Ascending aorta (tissue), 2 donors: ENCODE data around the gene MMP25. TPM values are rescaled to one million over a fixed set of nuclear protein-coding genes. Genes with fewer than 3 reads are reported as not detected.
A peak's percentile ranks its signal among the peaks of the same experiment; 100 is the strongest.

Experiments used
- DNase-seq, 2 donors: peaks; one replicate each; pipeline ENCODE4 v3.0.0-alpha.2; 2019; ENCODE audit warnings: low spot score in 2 of 2
- H3K27ac ChIP-seq, 2 donors: fragments of 200-600 bp; sonication (generic); one replicate each; pipeline ENCODE4 v1.5.1; 2016 to 2017; ENCODE audit warnings: mild to moderate bottlenecking in 1 of 2
- H3K27me3 ChIP-seq: fragments of 200-600 bp; sonication (generic); one replicate; pipeline ENCODE4 v1.5.1; 2017
- H3K36me3 ChIP-seq, 2 donors: fragments of 200-600 bp; sonication (generic); one replicate each; pipeline ENCODE4 v1.5.1; 2016
- H3K4me1 ChIP-seq, 2 donors: fragments of 200-600 bp; sonication (generic); one replicate each; pipeline ENCODE4 v1.5.1; 2016 to 2017; ENCODE audit warnings: mild to moderate bottlenecking in 1 of 2
- H3K4me3 ChIP-seq, 2 donors: fragments of 200-600 bp; sonication (generic); one replicate each; pipeline ENCODE4 v1.5.1; 2016 to 2017; ENCODE audit warnings: mild to moderate bottlenecking in 1 of 2
- H3K9me3 ChIP-seq, 2 donors: fragments of 200-600 bp; sonication (generic); one replicate each; pipeline ENCODE4 v1.5.1; 2016
- CTCF ChIP-seq, 3 experiments: fragments of 200-600 bp in 2 of 3; fragments of 450-650 bp in 1 of 3; sonication (generic) in 2 of 3; IDR thresholded peaks; one replicate each; pipeline ENCODE4 v1.5.1; 2016 to 2019; ENCODE audit warnings: antibody characterized with exemption in 3 of 3, mild to moderate bottlenecking in 1 of 3, moderate library complexity in 1 of 3
- intact Hi-C: fragments of 100-400 bp; cut with DNase I; formaldehyde crosslinking; loops from one replicate; pipeline ENCODE4 v1.15.1; 2023
- total RNA-seq: library from RNA; depleted of rRNA; stranded (reverse); fragments of >200 nt; gene quantifications from one replicate; pipeline ENCODE4 v1.1.0, GENCODE V29; 2016

Gene MMP25
- total RNA-seq: 0.21 TPM

- no peaks in the 10 kb centered on the region for H3K36me3 ChIP-seq
- no peak for DNase-seq
- peaks cover 38% of the 10 kb centered on the region for H3K27me3 ChIP-seq
- intact Hi-C loops: no loop called here
- peak within 1 kb of the TSS; percentile 47 to 68 for H3K4me3 ChIP-seq
- TF ChIP-seq CTCF (IDR thresholded peaks at IDR 0.05): no peak
- H3K9me3 ChIP-seq: no peaks in the 10 kb centered on the region
- H3K27ac ChIP-seq: no peak within 1 kb of the TSS
- peaks cover 16 to 17% of the 10 kb centered on the region in 2 donors for H3K4me1 ChIP-seq
These were observed at the start of gene MMP25 for GRCh38 chr16:3045758-3046640. Gene MMP25, plus strand, starts transcription at chr16:3046561. Its CDS starts 357 bp downstream, at chr16:3046918.

GRCh38 chr16:2999929-3000328, 46.4 kb upstream of the MMP25 start:
- no peak for DNase-seq
- intact Hi-C loops: no loop called here
- H3K4me1 ChIP-seq: peaks cover 0 to 3% of the 10 kb centered on the region in 2 donors
- H3K27me3 ChIP-seq: peaks cover 1% of the 10 kb centered on the region
- no peak overlapping the region for H3K27ac ChIP-seq
- no peaks in the 10 kb centered on the region for H3K36me3 ChIP-seq
- H3K4me3 ChIP-seq: no peak overlapping the region
- no peaks in the 10 kb centered on the region for H3K9me3 ChIP-seq
- no peak for TF ChIP-seq CTCF (IDR thresholded peaks at IDR 0.05)

GRCh38 chr16:3000540-3000939, 45.8 kb upstream of the MMP25 start:
- no peaks in the 10 kb centered on the region for H3K9me3 ChIP-seq
- peaks cover 5% of the 10 kb centered on the region for H3K27me3 ChIP-seq
- intact Hi-C loops: no loop called here
- H3K36me3 ChIP-seq: no peaks in the 10 kb centered on the region
- no peak for TF ChIP-seq CTCF (IDR thresholded peaks at IDR 0.05)
- H3K27ac ChIP-seq: no peak overlapping the region
- H3K4me1 ChIP-seq: peaks cover 0 to 4% of the 10 kb centered on the region in 2 donors
- H3K4me3 ChIP-seq: no peak overlapping the region
- DNase-seq: no peak

GRCh38 chr16:3001316-3001715, 45.0 kb upstream of the MMP25 start:
- TF ChIP-seq CTCF (IDR thresholded peaks at IDR 0.05): no peak
- Histone ChIP-seq H3K27ac (no peak overlapping the region), H3K9me3 (no peaks in the 10 kb centered on the region), H3K4me3 (no peak overlapping the region), H3K4me1 (peaks cover 0 to 4% of the 10 kb centered on the region in 2 donors), H3K36me3 (no peaks in the 10 kb centered on the region), H3K27me3 (peaks cover 10% of the 10 kb centered on the region)
- intact Hi-C loops: no loop called here
- DNase-seq: no peak

GRCh38 chr16:3003582-3004270, 42.6 kb upstream of the MMP25 start:
- H3K4me1 ChIP-seq: peaks cover 0 to 4% of the 10 kb centered on the region in 2 donors
- no peak overlapping the region for H3K27ac ChIP-seq
- peaks cover 10% of the 10 kb centered on the region for H3K27me3 ChIP-seq
- TF ChIP-seq CTCF (IDR thresholded peaks at IDR 0.05): peak; percentile 37 to 66 (median 48)
- H3K9me3 ChIP-seq: no peaks in the 10 kb centered on the region
- peak; percentile 87 to 97 for DNase-seq
- H3K4me3 ChIP-seq: peak overlapping the region in 1 of 2 donors; percentile 26
- intact Hi-C loops: loop anchor here (1.0 kb wide), 1 partner anchor 17 kb away; the partner anchor contains the start of gene TNFRSF12A
- no peaks in the 10 kb centered on the region for H3K36me3 ChIP-seq
